Suppressor macrophage (primary cell): ENCODE data around the gene SDF2L1.

Experiments used
- DNase-seq, 4 experiments: peaks; one replicate each; pipeline ENCODE4 v3.0.0-alpha.2; 2020 to 2022

SDF2L1 gene

DNA sequence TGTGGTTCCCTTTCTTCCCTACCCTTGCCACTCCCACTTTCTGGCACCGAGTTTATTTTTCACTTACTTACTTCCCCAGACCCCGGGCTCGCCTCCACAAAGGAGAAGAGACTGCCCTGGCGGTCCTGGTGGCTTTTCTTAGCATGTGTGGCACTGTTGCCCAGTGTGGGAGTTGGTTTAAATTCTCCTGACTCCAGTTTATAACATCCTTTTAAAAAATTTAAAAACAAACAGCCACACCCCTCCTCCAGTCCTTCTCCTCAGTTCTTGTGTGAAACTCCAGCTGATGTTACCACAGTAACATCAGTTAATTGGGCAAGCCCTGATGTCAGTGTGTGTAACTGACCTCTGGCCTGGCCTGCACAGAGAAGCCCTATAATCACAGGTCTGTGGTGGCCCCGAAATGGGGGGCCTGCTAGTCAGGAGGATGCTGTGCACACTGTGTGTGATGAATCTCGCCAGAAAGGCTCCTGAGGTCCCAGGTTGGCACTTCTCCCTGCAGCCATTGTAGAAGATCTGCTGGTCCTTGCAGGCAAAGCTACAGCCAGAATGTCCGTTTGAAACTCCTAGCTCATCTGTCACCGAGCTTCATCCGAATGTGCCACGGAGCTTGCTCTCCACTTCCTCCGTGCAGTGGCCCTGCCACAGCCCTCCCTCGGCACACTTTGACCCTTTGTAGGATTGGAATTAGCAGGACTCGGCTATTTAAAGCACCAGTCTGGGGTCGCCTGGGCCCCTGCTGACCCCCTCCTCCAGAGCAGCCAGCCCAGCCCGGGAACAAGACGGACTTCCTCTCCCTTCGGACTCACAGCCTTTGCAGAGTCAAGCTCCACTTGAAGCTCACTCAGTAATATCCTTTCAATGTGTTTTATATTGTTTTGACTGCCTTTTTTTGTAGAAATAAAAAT lies 19.8 kb upstream of the SDF2L1 start:
- DNase-seq: peak; percentile 79 to 91 (median 89)

DNA sequence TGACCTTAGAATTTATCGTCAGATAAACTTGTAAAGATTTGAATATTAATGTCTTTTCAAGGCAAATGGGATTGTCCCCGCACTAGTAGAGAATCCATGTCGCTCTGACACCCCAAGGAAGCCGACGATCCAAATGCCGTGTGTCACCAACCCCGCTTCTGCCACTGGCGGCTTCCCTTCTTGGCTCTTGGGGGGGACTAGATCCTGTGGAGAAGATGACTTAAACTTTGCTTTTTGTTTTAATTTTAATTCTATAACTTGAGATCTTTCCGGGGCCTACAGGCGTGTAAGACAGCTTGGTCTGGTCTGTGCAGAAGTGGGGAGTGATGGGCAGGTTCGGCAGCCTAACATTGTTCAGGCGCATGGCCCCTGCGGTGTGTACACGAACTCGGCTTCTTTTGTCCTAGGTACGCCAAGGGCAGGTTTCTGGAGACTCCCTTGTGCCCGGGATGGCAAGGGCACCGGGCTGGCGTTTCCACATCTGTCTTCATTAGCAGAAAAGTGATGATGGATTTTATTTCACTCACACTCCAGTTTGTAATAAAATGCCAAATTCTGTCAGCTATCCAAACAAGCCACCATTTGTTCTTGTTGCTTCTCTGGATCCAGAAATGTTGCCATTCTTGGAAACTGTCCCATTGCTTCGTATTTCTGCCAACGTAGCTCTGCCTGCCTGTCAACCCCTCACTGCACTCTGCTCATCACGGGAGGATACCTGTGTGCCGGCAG lies 19.0 kb upstream of the SDF2L1 start:
- no peak for DNase-seq

DNA sequence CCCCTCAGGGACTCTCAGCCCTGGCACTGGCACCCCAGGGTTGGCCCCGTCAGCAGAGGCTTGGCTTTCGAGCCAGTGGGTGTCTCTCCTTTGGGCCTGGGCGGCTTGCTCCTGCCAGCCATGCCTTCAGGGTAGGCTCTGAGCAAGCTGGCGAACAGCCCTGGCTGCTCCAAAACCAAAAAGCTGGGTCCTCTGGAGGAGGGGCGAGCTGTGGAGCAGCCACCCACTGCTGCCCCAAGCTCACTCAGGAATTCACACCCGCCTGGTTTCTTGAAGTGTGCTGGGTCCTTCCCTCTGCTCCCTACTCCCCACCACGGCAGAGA lies 18.5 kb upstream of the SDF2L1 start:
- no peak for DNase-seq

DNA sequence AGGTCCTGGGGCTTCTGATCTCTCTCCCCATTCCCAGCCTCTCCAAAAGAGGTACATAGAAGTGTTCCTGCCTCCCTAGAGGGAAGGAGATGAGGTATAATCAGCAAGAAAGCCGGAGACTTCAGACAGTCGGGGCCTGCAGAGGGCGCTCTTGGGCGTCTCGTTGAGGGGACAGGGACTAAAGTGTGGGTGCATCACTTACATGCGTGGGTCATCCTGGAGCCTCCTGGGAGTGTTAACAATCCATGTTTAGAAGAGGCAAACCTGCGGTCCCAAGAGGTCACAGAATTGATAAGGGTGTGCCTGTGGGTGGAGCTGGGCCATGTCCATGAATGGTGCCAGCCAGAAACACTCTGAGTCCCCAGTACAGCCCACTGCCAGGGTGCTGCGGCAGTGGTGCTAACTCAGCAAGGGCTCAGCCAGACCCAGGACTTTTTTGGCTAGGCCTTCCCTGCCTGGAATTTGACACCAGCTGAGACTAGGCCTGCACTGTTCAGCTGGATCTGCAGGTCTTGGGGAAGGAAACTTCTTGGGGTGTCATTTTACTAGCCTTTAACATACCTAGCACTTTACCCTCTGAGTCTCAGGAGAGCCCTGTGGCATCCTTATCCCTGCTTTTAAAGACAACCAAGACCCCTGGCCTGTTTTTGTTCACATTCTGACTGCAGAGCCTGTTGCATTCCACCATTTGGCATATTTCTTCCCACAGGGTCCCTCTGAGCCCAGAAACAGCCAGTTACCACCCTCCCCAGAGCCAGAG lies 17.8 kb upstream of the SDF2L1 start:
- peak in 3 of 4 experiments; percentile 10 to 63 (median 23) for DNase-seq

DNA sequence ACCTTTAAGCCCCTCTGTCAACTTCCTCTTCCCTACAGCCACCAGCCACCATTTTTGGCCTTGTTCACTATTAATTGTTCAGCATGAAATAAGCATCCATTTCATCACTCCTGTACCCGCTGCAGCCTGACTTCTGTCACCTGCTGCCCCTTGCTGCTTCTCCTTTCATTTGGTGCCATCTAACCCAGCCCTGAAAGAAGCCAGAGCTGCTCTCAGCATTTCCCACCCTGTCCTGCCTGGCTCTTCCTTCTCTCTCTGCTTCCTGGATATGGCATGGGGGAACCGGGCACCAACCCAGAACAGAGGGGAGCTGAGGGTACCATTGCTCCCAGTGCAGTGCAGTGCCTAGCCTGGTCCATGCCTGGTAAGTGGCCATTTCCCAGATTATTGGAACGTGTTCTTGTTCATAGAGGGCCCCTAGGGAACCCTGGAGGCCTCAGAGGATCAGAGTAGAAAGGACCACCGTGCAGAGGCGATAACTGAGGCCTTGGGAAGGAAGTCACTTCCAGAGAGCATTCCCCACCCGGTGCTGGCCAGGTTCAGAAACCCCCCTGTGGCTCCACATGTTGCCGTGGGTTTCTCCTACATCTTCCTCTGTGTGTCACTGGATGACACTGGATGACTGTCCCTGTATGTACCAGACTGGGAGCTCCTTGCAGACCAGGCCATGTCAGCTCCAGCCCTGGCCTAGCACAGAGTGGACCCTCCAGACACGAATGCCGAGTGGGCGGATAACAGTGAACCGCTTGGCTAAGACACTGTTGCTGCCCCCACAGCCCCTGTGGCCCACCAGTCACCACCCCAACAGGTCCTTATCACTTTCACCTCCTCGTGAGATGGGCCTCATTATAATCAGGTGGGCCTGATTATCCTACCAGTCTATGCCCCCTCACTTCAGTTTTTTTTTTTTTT lies 17.0 kb upstream of the SDF2L1 start:
- DNase-seq: peak in 2 of 4 experiments; percentile 21 to 33

DNA sequence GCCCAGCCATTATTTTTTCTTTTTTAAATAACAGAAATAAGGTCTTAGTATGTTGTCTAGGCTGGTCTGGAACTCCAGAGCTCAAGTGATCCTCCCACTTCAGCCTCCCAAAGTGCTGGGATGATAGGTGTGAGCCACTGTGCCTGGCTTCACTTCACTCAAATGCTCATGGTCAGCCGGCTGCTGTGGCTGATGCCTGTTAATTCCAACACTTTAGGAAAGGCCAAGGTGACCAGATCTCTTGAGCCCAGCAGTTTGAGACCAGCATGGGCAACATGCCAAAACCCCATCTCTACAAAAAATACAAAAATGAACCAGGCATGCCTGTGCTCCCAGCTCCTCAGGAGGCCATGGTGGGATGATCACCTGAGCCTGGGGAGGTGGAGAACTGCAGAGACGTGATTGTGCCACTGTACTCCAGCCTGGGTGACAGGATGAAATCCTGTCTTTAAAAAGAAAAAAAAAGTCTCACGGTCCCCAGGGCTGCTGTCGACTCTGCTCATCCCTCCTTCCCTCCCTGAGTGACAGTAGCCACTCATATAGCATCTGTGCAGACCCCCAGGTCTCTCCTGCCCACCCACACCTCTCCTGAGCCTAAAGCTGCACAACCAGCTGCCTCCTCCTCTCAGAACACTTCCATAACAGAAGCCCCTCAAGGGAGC lies 15.9 kb upstream of the SDF2L1 start:
- DNase-seq: no peak

DNA sequence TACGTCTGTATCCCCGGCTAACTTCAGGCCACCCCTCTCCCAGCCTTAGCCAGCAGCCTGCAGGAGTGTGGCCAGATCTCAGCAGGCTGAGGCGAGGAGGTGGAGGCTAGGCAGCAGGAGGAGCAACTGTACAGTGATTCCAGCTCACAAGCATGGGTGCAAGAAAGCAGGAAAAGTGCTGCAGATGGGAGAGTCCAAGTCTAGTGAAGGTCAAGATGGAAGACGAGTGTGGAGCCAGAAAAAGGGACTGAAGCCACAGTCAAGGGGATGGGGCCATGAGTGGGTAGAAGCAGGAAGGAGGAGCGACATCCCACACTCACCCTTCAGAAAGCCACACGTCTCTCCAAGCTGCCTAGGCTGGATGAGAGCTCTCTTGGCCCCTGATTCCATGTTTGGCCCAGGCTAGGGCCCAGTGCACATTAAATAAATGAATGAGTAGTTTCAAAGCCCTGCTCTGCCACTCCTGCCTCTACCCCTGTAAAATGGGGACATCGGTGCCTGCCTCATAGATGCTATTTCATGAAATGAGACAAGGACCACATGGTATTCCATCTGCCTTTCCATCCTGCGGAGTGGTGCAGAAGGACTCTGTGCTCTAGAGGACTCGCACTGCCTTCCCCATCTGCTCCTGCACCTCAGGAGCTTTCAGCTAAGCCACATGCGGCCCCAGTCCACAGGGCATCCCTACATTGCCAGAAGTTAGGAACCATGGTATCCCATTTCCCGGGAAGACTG lies 15.2 kb upstream of the SDF2L1 start:
- DNase-seq: no peak

DNA sequence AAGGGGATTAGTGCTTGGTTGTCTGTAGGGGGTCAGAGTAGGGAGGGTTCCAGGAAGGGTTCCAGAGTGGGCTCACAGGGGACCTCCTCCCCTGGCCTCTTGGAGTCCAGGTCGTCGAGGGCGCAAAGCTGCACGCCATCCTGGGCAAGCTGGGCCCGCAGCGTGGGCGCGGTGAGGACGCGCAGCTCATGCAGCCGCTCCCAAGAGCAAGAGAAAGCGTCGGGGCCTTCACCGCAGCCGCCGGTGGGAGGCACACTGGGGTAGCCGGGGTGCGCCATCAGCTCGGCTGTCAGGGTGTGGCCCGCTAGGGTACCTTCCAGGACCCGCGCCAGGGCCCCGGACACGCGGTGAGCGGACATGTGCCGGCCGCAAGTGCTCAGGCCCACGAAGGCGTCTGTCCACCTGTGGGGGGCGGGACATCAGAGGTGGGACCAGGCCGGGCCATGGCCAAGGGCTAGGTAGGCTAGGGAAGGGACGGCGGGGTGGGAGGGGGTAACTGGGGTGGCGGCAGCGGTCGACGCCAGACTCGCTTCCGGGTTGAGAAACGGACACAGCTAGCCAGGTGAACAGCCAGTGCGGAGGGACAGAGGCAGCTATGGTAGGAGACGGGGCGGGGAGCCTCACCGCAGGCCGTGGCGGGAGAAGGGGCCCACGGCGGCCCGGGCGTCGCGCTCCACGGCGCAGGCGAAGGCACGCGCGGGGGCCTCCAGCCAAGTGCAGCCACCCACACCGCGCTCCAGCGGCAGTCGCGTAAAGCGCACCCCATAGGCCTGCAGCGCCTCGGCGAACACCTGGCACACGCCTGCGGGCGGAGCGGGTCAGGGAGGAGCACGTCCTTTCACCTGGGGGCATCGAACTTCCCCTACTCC lies 13.5 kb upstream of the SDF2L1 start:
- no peak for DNase-seq

DNA sequence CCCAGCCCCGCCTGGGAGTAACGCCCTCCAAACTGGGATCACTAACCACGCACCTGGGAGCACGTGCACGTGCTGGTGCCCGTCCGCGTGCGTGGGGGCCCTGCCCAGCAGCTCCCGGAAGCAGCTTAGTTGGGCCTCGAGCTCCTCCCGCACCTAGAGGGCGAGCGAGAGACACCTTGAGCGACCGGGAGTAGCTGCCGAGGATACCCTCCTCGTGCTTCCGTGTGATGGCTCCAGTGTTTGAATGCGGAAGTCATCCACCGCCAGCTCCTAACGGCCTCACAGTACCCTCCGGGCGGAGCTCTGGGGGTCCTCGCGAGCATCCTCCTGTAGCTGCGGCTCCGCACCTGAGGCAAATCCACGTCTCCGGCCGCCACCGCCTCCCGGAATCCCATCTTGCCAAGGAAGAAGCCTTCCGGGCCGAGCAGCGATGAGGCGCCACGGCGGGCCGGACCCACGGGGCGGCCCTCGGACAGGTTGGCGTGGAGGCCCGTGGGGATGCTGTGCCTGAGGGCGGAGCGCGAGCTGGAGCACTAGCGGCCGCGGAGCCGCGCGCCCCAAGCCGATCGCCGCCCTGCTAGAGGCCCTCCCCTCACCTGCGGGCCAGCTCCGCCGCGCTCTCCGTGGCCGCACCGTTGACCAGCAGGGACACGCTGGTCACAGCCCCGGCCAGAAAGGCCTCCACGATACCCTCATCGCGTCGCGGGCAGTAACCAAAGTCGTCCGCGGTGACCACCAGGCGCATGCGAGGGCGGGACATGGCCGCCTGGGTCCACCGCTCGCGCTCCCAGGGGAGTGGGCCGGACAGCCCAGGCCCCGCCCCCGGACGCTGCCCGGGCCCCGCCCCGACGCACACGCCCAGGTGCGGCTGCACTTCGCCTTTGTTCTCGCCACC lies 12.6 kb upstream of the SDF2L1 start, which contains the start of gene YDJC:
Gene YDJC, minus strand, starts transcription at position 768 of the 895 bp plus-strand sequence. Its CDS starts 8 bp downstream, at position 760.
- peak; percentile 97 to 99 (median 98) for DNase-seq

DNA sequence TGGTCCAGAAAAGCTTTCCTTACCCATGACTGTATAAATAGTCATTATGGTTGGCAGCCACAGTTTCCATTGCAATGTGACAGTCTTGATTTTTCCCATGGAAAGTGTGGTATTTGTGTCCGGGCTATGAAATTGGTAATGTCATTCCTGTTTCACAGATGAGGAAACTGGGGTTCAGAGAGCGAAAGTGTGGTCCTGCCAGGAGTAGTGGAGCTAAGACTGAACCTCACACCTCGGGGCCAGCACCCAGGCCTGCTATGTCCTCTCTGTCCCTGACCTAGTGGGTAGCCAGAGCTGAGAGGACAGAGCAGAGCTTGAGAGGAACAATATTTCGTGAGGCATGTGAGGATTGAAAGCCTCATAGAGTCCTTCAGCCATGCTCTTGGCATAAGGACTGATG lies 11.1 kb upstream of the SDF2L1 start:
- DNase-seq: no peak

DNA sequence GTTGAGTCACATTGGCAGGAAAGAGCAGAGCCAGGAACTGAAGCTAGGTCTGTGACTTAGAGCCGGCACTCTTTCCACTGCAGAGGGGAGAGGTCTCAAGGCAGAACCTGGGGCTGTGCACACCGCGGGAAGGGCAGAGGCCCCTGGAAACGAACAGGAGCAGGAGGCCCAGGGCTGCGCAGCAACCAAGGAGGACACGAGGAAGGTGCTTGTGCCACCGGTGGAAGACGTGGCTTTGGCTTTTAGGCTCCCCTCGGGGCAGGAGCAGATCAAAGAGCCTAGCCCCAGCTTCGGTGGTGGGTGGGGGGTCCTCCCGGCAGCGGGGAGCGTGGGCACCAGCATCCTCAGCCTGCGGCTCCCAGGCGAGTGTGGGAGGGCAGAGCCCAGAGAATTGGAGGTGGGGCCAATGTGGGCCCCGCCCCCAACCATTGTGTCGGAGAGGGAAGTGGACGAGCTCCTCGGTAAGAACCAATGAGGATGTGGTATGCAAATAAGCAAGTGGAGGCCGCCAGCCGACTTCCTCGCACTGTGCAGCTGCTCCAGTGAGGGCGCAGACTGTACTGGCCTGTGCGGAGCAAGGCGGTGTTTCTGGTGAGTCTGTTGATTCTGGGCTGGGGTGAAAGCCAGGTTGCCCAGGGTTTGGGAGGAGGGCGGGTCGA lies 9.7 kb upstream of the SDF2L1 start, which contains the start of gene CCDC116:
Gene CCDC116, plus strand, starts transcription at position 524 of the 659 bp plus-strand sequence. CDS start 422 bp downstream, outside the sequence.
- DNase-seq: peak; percentile 64 to 76 (median 70)

DNA sequence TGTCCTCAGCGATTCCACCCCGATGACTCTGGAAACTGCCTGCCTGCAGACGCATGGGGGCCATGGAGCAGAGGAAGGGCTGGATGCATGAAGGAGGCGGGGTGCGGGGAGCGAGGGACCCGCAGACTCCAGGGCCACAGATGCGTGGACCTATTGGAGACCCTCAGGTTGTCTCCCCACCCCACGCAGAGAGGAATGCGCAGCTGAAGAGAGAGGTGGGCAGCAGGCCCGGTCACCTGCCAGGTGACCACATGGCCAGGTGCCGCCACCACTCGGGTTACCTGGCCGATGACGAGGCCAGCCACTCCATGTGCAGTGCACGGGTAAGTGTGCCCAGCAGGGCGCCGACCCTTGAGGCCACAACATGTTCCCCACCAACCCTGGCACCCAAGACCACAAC lies 9.2 kb upstream of the SDF2L1 start:
- no peak for DNase-seq

DNA sequence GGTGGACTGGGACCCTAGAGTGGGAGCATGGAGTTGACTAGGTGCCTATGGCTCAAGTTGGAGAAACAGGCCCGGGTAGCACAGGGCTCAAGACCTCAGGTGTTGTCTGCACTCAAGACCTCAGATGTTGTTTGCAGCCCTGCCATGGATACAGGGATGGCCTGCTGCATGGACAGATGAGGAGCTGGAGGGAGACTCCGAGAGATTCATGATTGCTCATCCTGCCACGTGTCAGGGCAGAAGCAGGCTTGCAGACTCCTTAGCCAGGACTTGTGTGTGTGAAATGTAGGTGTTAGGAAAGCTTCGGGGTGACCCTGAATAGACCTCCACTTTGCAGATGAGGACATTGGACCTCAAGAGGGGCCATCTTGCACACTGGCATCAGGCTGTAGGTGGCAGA lies 8.6 kb upstream of the SDF2L1 start:
- DNase-seq: no peak

DNA sequence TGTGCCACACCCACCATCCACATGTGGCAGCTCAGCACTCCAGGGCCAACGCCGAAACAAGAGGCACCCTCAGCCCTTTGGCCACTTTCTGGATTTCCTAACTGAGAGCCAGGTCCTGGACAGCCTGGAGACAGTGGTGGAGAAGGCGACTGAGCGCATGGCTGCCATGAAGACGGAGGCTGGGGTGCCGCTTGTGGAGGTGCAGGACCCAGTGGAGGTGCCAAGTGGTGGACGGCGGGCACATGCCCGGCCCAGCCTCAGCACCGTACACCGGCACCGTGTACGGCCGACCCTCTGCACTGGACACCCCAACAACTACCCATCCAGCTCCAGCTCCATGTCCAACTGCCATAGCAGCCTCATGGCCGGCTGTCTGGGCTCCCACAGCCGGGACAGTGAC lies 8.0 kb upstream of the SDF2L1 start:
- DNase-seq: no peak

DNA sequence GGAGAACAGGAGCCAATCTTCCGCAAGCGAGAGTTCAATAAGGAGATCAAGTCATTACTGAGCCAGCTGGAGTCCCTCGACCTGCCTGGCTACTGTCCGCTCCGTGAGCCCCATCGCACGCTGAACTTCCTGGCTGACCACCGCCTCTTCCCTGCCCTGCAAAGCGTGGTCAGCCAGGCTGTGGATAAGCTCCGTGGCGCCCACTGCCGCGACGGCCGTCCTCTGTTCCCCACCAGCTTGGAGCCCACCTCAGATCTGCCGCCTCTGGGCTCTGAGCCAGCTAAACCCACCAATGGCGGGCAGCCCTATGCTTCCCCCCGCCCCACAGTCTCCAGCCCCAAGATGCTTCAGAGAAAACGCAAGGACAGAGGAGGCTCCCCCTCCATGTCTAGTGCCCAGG lies 7.3 kb upstream of the SDF2L1 start:
- no peak for DNase-seq

DNA sequence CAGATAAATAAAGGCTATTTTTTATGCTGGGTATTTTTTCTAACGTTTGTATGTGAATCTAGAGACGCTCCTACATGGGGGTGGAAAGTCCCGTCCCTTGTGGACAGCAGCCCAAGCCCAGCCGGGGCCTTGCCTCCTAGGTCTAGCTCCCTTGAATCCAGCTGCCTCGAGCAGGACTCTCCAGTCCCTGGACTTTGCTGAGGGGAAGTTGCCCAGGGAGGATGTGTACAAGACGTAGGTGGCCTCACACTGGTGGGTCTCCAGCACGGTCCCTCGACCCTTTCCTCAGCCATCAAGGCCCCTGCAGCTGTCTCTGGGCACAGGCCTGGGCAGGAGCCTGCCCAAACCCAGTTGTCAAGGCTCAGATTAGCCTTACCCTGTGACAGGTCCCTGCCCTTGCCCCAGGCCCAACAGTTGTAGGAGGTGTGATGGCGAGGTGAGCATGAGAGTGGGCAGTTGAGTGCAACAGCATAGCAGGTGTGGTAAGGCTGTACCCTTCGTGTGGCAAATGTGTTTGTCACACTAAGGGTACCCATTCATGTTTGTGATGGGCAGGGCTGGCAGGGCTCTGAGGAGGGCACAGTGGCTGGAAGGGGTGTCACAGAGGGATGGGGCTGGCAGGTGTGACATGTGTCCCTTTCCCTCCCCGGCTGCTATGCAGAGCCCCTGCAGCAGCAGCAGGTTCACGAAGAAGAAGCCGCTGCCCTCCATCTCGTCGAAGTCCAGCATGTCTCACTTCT lies 6.2 kb upstream of the SDF2L1 start:
- no peak for DNase-seq

DNA sequence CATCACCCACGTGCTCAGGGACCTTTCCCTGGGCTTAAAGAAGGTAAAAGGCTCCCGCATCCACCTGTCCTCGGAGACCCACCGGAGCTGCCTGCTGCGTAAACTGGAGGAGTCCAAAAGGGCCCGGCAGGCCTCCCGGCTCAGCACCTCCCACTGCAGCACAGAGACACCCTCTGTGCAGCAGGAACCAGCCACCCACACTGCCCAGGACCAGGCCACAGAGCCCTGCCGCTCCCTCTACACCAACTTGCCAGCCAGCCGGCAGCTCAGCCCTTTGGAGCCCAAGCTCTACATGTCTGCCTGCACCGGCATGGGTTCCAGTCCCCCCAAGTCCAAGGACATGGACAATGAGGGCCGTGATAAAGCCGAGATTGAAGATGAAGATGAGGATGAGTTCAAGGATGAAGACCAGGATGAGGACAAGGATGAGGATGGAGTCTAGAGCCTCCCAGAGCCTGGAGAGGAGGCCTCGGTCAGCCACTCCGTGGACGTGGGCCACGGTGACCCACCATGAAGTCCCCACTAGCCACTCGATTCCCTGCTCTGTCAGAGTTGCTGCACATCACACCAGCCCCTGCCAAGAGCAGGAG lies 5.4 kb upstream of the SDF2L1 start:
- no peak for DNase-seq
